H1 (cell line): ENCODE data around the gene PRR7.

ENCODE experiments used
- EGR1 ChIP-seq: IDR thresholded peaks from 2 replicates; pipeline ENCODE4 v1.6.1; 2011; ENCODE audit warnings: low read depth, low read length, borderline replicate concordance
- FOSL1 ChIP-seq: IDR thresholded peaks from 2 replicates; pipeline ENCODE4 v1.6.1; 2011; ENCODE audit warnings: mild to moderate bottlenecking, low read depth, low read length, moderate library complexity; ENCODE audit not compliant: insufficient read depth
- JUN ChIP-seq: IDR thresholded peaks from 2 replicates; pipeline ENCODE4 v1.6.1; 2011; ENCODE audit warnings: low read depth, mild to moderate bottlenecking, improper control_type of control experiment, low read length
- KDM1A ChIP-seq: fragments of 200-600, 300-600 bp; sonication (generic); IDR thresholded peaks from 2 replicates; pipeline ENCODE4 v1.7.1; 2016; ENCODE audit warnings: mild to moderate bottlenecking, low read length, borderline replicate concordance
- RFX5 ChIP-seq: IDR thresholded peaks from 2 replicates; pipeline ENCODE4 v1.6.1; 2011; ENCODE audit warnings: low read depth, low read length, improper control_type of control experiment, borderline replicate concordance
- SRF ChIP-seq: IDR thresholded peaks from 2 replicates; pipeline ENCODE4 v1.6.1; 2011; ENCODE audit warnings: mild to moderate bottlenecking, low read depth, low read length, moderate library complexity
- TAF7 ChIP-seq: optimal IDR thresholded peaks from 2 replicates; pipeline ENCODE3; 2011; ENCODE audit warnings: low read depth, mild to moderate bottlenecking, inconsistent platforms, low read length, moderate library complexity, borderline replicate concordance
- TCF12 ChIP-seq: IDR thresholded peaks from 2 replicates; pipeline ENCODE4 v1.6.1; 2011; ENCODE audit warnings: low read depth, mild to moderate bottlenecking, low read length
- TF ChIP-seq, protein P1 (sequence below): IDR thresholded peaks from 2 replicates; pipeline ENCODE4 v1.6.1; 2012; ENCODE audit warnings: low read length, inconsistent platforms
- TF ChIP-seq, protein P2 (sequence below), 3 experiments: IDR thresholded peaks; 1 replicate in 2 of 3; 2 replicates in 1 of 3; pipeline versions ENCODE4 v1.5.1 to v1.6.1; 2011; ENCODE audit warnings: low read length in 3 of 3, mild to moderate bottlenecking in 3 of 3, inconsistent platforms in 2 of 3, low read depth in 1 of 3, moderate library complexity in 1 of 3; ENCODE audit not compliant: insufficient read depth in 1 of 3; ENCODE audit errors: control extremely low read depth in 1 of 3

- TF ChIP-seq TAF7, result no peak
- TF ChIP-seq, protein P1, sequence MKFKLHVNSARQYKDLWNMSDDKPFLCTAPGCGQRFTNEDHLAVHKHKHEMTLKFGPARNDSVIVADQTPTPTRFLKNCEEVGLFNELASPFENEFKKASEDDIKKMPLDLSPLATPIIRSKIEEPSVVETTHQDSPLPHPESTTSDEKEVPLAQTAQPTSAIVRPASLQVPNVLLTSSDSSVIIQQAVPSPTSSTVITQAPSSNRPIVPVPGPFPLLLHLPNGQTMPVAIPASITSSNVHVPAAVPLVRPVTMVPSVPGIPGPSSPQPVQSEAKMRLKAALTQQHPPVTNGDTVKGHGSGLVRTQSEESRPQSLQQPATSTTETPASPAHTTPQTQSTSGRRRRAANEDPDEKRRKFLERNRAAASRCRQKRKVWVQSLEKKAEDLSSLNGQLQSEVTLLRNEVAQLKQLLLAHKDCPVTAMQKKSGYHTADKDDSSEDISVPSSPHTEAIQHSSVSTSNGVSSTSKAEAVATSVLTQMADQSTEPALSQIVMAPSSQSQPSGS, result no peak
- no peak for TF ChIP-seq EGR1
- no peak for TF ChIP-seq JUN
- no peak for TF ChIP-seq RFX5
- no peak for TF ChIP-seq SRF
- TF ChIP-seq TCF12, result no peak
- TF ChIP-seq KDM1A, result no peak
- TF ChIP-seq, protein P2, sequence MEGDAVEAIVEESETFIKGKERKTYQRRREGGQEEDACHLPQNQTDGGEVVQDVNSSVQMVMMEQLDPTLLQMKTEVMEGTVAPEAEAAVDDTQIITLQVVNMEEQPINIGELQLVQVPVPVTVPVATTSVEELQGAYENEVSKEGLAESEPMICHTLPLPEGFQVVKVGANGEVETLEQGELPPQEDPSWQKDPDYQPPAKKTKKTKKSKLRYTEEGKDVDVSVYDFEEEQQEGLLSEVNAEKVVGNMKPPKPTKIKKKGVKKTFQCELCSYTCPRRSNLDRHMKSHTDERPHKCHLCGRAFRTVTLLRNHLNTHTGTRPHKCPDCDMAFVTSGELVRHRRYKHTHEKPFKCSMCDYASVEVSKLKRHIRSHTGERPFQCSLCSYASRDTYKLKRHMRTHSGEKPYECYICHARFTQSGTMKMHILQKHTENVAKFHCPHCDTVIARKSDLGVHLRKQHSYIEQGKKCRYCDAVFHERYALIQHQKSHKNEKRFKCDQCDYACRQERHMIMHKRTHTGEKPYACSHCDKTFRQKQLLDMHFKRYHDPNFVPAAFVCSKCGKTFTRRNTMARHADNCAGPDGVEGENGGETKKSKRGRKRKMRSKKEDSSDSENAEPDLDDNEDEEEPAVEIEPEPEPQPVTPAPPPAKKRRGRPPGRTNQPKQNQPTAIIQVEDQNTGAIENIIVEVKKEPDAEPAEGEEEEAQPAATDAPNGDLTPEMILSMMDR (IDR thresholded peaks at IDR 0.05; ENCODE audit: control extremely low read depth in 1 of 3, insufficient read depth in 1 of 3, low read depth in 1 of 3, low read length in 3 of 3), result no peak
- TF ChIP-seq FOSL1, result no peak
These were observed 40.5 kb downstream of the PRR7 start for GRCh38 chr5:177487144-177487543.
